Activated CD8-positive, alpha-beta memory T cell treated with anti-CD3 and anti-CD28 coated beads, Interleukin-2, amount 50 U/mL, for 1 hour (primary cell): ENCODE measurements around the gene GABBR2.

Source experiments
- DNase-seq: peaks from one replicate; pipeline ENCODE4 v3.0.0-alpha.2; 2020; ENCODE audit errors: extremely low read depth

Gene GABBR2

GRCh38 chr9:98721643-98722042, 12.9 kb upstream of the GABBR2 start:
- DNase-seq, result no peak

- DNase-seq, result no peak
These were observed 11.7 kb upstream of the GABBR2 start for GRCh38 chr9:98720402-98720801.

DNA sequence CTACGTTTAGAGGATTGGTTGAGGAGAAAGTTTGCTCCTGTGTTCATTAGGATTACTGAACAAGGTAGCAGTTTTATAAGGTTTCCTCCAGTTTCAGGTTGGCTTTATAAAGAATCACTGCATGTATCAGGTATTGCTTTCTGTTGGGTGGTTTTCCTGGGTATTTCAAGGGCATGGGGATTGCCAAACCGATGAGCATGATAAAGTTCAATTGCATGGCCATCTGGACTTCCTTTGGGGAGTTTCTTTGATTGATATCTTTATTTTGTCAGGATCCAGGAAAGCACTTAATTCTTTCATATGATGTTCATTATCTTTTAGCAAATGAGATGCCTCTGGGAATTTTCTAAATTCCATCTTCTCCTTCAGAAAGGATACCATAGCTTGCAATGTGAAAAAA, 10.3 kb upstream of the GABBR2 start:
- DNase-seq, result no peak

DNA sequence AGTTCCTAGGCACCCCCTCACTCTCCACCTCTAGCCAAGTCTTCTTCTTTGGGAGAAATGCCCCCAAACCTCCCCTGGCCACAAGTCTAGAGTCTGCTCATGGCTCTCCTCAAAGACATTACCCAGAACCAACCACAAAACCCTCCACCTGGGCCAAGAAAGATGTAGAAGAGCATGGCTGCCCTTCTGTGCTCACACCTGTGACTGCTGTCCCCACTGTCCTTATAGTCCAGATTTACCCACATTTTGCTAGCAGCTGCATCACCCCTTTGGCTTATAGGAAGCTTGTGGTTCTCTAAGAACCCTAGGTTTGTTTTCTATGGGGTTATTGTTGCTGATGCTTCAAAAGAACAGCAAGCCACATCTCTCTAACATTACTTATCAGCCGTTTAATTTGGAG, 6.1 kb upstream of the GABBR2 start:
- DNase-seq, result no peak

- no peak for DNase-seq
These were observed 4.3 kb upstream of the GABBR2 start for GRCh38 chr9:98712987-98713386.

GRCh38 chr9:98709968-98710965, 1.5 kb upstream of the GABBR2 start:
- DNase-seq, result no peak

DNA sequence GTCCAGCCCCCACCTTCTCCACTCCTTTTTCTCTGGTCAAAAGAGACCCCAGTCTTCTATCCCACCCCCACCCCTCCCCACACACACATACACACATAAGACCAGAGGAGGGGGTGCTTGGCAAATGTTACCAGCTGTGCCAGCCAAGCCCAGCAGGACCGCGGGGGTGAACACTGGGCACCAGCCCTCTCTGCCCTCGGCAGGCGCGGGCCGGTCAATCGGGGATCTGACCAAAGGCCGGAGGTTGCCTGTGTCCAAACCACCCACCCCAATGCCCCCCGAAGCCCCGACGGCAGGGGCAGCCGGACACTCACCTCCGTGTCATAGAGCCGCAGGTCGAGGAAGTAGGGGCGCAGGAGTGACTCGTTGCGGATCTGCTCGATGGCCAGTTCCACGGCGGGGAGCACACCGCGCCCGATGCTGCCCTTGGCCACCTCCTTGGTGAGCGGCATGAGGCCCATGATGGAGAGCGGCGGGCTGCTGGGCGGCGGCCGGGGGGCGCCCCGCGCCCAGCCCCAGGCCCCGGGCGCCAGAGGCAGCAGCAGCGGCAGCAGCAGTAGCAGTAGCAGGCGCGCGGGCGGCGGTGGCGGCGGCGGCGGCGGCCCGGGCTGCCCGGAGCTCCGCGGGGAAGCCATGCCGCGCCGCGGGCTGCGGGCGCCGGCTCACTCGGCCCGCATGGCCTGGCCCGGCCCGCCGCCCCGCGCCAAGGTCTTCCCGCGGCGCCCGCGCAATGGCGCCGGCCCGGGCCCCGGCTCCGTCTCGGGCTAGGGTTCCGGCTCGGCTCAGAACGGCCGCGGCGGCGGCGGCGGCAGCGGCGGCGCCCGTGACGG, 417 bp downstream of the GABBR2 start:
- DNase-seq, result no peak

- no peak for DNase-seq
These were observed 1.3 kb downstream of the GABBR2 start for GRCh38 chr9:98707166-98708102.

- DNase-seq, result no peak
These were observed 2.0 kb downstream of the GABBR2 start for GRCh38 chr9:98706651-98707165.

DNA sequence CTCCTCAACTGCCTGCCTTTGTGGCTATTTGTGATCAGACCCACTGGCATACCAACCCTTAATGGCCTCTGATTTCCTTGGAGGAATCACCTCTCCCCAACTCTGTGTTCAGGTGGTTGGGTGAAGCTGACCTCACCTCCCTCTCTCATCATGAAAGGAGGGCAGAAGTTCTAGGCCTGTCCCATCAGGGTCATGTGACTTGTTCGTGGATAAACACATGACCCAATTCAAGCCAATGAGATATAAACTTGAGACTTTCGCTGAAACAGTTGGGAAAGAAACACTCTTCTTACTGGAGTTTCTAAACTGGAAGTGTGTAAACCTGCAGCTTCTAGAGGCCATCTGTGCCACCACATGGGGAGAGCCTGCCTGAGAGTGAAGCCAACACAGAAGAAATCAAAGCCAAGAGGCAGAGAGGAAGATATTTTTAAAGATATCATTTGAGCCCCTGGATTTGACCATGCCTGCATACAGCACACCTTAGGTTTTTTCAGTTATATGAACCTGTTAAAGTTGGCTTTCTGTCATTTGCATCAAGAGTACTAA, 5.8 kb downstream of the GABBR2 start:
- DNase-seq, result no peak

DNA sequence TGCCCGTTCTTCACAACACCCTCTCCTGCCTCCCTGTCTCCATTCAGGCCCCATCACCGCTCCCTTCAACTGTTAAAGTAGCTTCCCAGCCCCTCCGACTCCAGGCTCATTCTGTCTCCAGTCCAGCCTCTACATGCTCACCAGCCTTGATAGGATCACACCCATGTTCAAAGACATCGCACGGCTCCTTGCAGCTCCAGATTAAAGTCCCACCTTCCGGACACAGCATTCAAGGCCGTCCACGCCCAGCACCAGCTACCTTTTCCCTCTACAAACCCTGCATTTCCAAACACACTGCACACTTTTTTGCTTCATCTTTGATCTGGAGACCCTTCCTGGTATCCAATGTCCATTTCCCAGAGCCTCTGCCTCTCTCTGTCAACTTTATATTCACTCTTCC, 6.4 kb downstream of the GABBR2 start:
- no peak for DNase-seq

DNA sequence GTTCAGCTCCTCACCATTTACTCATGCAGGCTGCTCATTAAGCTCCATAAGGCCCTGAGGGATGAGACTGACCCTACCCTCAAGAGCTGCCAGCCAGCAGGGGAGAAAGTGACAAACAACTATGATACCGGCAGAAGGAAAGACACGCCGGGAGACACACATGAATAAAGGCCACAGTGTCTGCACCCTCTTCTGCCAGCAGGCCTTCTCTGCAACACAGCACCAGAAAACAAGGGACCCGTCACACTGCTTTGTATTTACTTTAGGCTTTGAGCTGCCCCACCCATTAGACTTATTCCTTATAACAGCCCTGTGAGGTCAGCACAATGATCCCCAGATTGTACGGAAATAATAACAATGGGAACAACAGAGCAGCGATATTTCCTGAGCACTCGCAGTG, 7.2 kb downstream of the GABBR2 start:
- DNase-seq, result no peak

GRCh38 chr9:98700801-98701200, 7.9 kb downstream of the GABBR2 start:
- DNase-seq, result no peak

DNA sequence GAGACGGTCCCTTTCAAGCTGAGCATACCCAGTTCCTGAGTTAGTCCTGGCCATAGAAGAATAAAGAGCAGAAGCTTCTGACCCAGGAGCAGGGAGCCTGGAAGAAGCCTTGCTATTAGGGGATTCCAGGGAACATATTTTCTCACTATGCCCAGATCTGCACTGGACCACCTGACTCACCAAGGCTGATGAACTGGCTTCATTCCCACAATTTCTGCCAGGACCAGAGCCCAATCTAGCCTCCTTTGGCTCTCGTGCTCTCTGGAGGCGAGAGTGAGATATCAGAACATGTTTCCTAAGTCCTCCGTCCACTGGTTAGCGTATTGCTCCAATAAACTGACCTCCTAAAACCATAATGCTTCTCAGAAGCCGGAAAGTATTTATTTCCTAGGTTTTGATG, 9.9 kb downstream of the GABBR2 start:
- DNase-seq, result no peak

DNA sequence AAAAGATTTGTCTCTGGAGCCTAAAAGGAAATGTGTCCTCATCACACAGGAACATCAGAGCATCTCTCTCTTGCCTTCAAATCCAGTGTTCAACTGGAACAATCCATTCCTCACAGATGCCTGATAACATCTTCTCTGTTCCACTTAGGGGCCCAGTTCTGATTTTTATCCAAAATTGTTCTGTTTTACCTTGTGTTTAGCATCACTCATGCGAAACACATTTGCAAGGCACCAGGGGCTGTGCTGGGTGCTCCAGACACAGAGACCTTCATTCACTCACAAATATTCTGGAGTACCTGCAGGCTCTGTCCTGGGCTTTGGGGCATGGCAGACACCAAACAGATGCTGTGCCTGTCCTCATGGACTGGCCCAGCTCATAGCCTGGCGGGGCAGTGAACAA, 13.8 kb downstream of the GABBR2 start:
- DNase-seq, result no peak

- no peak for DNase-seq
These were observed 16.3 kb downstream of the GABBR2 start for GRCh38 chr9:98692392-98692791.

- DNase-seq, result no peak
These were observed 16.8 kb downstream of the GABBR2 start for GRCh38 chr9:98691890-98692289.

DNA sequence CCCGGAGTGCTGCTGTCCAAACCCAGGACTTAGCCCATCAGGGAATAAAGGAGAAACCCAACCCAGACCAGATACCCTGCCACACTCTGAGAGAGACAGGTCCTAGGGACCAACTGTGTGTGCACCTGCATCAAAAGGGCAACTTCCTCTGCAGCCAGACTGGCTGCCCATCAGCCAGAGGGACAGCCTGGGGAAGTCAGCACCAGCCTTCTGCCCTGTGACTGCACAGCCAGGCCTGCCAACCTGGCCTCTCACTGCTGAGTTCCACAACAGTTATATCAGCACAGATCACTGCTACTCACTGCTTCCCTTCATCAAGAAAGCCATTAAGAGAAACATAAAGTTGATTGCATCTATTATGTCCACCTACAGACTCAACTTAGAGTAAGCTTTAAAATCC, 18.0 kb downstream of the GABBR2 start:
- no peak for DNase-seq

- no peak for DNase-seq
These were observed 19.8 kb downstream of the GABBR2 start for GRCh38 chr9:98688710-98689495.

DNA sequence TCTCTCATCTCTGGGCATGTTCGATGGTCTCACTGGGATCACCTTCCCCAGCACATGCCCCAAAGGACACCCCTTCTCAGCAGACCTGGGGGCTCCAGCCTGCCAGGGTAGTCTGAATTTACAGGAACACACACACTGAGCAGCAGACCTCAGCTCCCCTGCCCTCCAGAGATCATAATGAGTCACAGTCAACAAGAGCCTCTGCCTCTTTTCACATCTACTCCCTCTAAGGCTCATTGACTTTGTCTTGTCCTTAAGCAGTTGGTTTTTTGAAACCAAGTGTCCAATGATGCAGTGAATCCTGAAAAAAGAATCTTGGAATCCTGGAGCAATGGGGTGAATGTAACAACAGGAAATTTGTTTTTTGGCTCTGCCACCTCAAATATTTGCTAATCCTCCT, 20.8 kb downstream of the GABBR2 start:
- no peak for DNase-seq
